ENCODE measurements around the gene ABCD1. TPM values are rescaled to one million over a fixed set of nuclear protein-coding genes. Genes with fewer than 3 reads are reported as not detected.
"Not testable (repeated sequence)": the region's sequence is repeated elsewhere in the genome, so short reads cannot be mapped to it uniquely, and the experiment has no call there.

Gene ABCD1
- total RNA-seq, 2 experiments from 2014 or later, result 8.6 to 9.2 TPM

GRCh38 chrX:153744210-153745066 lies 19.8 kb downstream of the ABCD1 start:
- POLR2A ChIA-PET, result no interaction called here
- no peaks in the 10 kb centered on the region for H3K9me3 ChIP-seq (ENCODE audit: control insufficient read depth in 1 of 2, insufficient read depth in 1 of 2, low read length in 2 of 2)
- no peaks in the 10 kb centered on the region for H3K36me3 Mint-ChIP-seq (ENCODE audit: low read depth)
- no peaks in the 10 kb centered on the region for H3K27me3 Mint-ChIP-seq
- ATAC-seq (ENCODE audit: poor library complexity) (no peak), DNase-seq (peak in 3 of 14 experiments; percentile 24 to 40 (median 37))
- H3K27ac ChIP-seq (ENCODE audit: low read depth in 1 of 2, low read length in 2 of 2), result no peak overlapping the region
- H3K4me1 ChIP-seq (ENCODE audit: insufficient read depth, low read length), result peaks cover 22% of the 10 kb centered on the region
- intact Hi-C loops (cut with DNase I, micrococcal nuclease), result no loop called here
- no peaks in the 10 kb centered on the region for H3K27me3 ChIP-seq (ENCODE audit: control insufficient read depth in 1 of 2, insufficient read depth in 2 of 2, low read length in 2 of 2)
- no peak for TF ChIP-seq CTCF (IDR thresholded peaks at IDR 0.05)
- no peak overlapping the region for H3K27ac Mint-ChIP-seq
- no peaks in the 10 kb centered on the region for H3K36me3 ChIP-seq (ENCODE audit: insufficient read depth, low read length)
- no peaks in the 10 kb centered on the region for H3K9me3 Mint-ChIP-seq
- H3K4me1 Mint-ChIP-seq (ENCODE audit: low read depth), result peaks cover 14% of the 10 kb centered on the region
- CTCF ChIA-PET, result no interaction called here
- no peak overlapping the region for H3K4me3 Mint-ChIP-seq
- H3K4me3 ChIP-seq (ENCODE audit: low read length), result no peak overlapping the region

GRCh38 chrX:153745067-153745433 lies 20.4 kb downstream of the ABCD1 start:
- H3K27me3 ChIP-seq (ENCODE audit: control insufficient read depth in 1 of 2, insufficient read depth in 2 of 2, low read length in 2 of 2); ATAC-seq (ENCODE audit: poor library complexity); H3K9me3 Mint-ChIP-seq; H3K27me3 Mint-ChIP-seq; H3K9me3 ChIP-seq (ENCODE audit: control insufficient read depth in 1 of 2, insufficient read depth in 1 of 2, low read length in 2 of 2); H3K4me3 Mint-ChIP-seq; H3K36me3 Mint-ChIP-seq (ENCODE audit: low read depth); POLR2A ChIA-PET; intact Hi-C loops (cut with DNase I, micrococcal nuclease); CTCF ChIA-PET; H3K36me3 ChIP-seq (ENCODE audit: insufficient read depth, low read length); H3K27ac Mint-ChIP-seq; H3K4me3 ChIP-seq (ENCODE audit: low read length); DNase-seq; H3K27ac ChIP-seq (ENCODE audit: low read depth in 1 of 2, low read length in 2 of 2): not testable (repeated sequence)
- peaks cover 16% of the 10 kb centered on the region for H3K4me1 ChIP-seq (ENCODE audit: insufficient read depth, low read length)
- H3K4me1 Mint-ChIP-seq (ENCODE audit: low read depth), result peaks cover 10% of the 10 kb centered on the region

- Histone ChIP-seq H3K27me3 (ENCODE audit: control insufficient read depth in 1 of 2, insufficient read depth in 2 of 2, low read length in 2 of 2) (no peaks in the 10 kb centered on the region), H3K36me3 (ENCODE audit: insufficient read depth, low read length) (no peaks in the 10 kb centered on the region), H3K27ac (ENCODE audit: low read depth in 1 of 2, low read length in 2 of 2) (no peak overlapping the region), H3K4me3 (ENCODE audit: low read length) (no peak overlapping the region), H3K4me1 (ENCODE audit: insufficient read depth, low read length) (peaks cover 3% of the 10 kb centered on the region), H3K9me3 (ENCODE audit: control insufficient read depth in 1 of 2, insufficient read depth in 1 of 2, low read length in 2 of 2) (no peaks in the 10 kb centered on the region)
- no peak for TF ChIP-seq CTCF (IDR thresholded peaks at IDR 0.05)
- no peak for ATAC-seq (ENCODE audit: poor library complexity)
- CTCF ChIA-PET, result no interaction called here
- no peak overlapping the region for H3K4me3 Mint-ChIP-seq
- intact Hi-C loops (cut with DNase I, micrococcal nuclease), result no loop called here
- H3K4me1 Mint-ChIP-seq (ENCODE audit: low read depth), result peaks cover under 1% of the 10 kb centered on the region
- H3K36me3 Mint-ChIP-seq (ENCODE audit: low read depth), result no peaks in the 10 kb centered on the region
- H3K27ac Mint-ChIP-seq, result no peak overlapping the region
- H3K27me3 Mint-ChIP-seq, result no peaks in the 10 kb centered on the region
- POLR2A ChIA-PET, result no interaction called here
- H3K9me3 Mint-ChIP-seq, result no peaks in the 10 kb centered on the region
- no peak for DNase-seq
Measured at GRCh38 chrX:153746359-153746758, 21.7 kb downstream of the ABCD1 start.

- H3K27me3 ChIP-seq (ENCODE audit: control insufficient read depth in 1 of 2, insufficient read depth in 2 of 2, low read length in 2 of 2); H3K27ac Mint-ChIP-seq; H3K9me3 Mint-ChIP-seq; H3K4me3 Mint-ChIP-seq; DNase-seq; H3K36me3 Mint-ChIP-seq (ENCODE audit: low read depth); H3K27me3 Mint-ChIP-seq; H3K4me1 ChIP-seq (ENCODE audit: insufficient read depth, low read length); intact Hi-C loops (cut with DNase I, micrococcal nuclease); H3K36me3 ChIP-seq (ENCODE audit: insufficient read depth, low read length); H3K4me3 ChIP-seq (ENCODE audit: low read length); H3K9me3 ChIP-seq (ENCODE audit: control insufficient read depth in 1 of 2, insufficient read depth in 1 of 2, low read length in 2 of 2); POLR2A ChIA-PET; CTCF ChIA-PET; H3K4me1 Mint-ChIP-seq (ENCODE audit: low read depth); H3K27ac ChIP-seq (ENCODE audit: low read depth in 1 of 2, low read length in 2 of 2); ATAC-seq (ENCODE audit: poor library complexity): not testable (repeated sequence)
Measured at GRCh38 chrX:153746991-153747390, 22.3 kb downstream of the ABCD1 start.

GRCh38 chrX:153749017-153749416 lies 24.4 kb downstream of the ABCD1 start:
- H3K4me1 Mint-ChIP-seq (ENCODE audit: low read depth); H3K4me3 Mint-ChIP-seq; ATAC-seq (ENCODE audit: poor library complexity); H3K36me3 Mint-ChIP-seq (ENCODE audit: low read depth); H3K27me3 ChIP-seq (ENCODE audit: control insufficient read depth in 1 of 2, insufficient read depth in 2 of 2, low read length in 2 of 2); H3K27ac Mint-ChIP-seq; H3K27ac ChIP-seq (ENCODE audit: low read depth in 1 of 2, low read length in 2 of 2); CTCF ChIA-PET; H3K36me3 ChIP-seq (ENCODE audit: insufficient read depth, low read length); H3K9me3 ChIP-seq (ENCODE audit: control insufficient read depth in 1 of 2, insufficient read depth in 1 of 2, low read length in 2 of 2); intact Hi-C loops (cut with DNase I, micrococcal nuclease); H3K4me1 ChIP-seq (ENCODE audit: insufficient read depth, low read length); DNase-seq; H3K9me3 Mint-ChIP-seq; H3K4me3 ChIP-seq (ENCODE audit: low read length); H3K27me3 Mint-ChIP-seq: not testable (repeated sequence)
- POLR2A ChIA-PET, result interaction anchor here (0.9 kb wide), 1 partner anchor 25 kb away, joined by 3 read pairs; no protein-coding TSS in a partner anchor

Data from CD4-positive, alpha-beta T cell (primary cell).